Panc1 (cell line): ENCODE results near the gene IQSEC1. TPM values are rescaled to one million over a fixed set of nuclear protein-coding genes. Genes with fewer than 3 reads are reported as not detected.

Source experiments
- ATAC-seq: fragments of 200-7000 bp; cut with Tn5 transposase; 2 replicates; pipeline ENCODE4 v1.9.1; 2020; ENCODE audit warnings: mild to moderate bottlenecking, moderate library complexity
- BruUV-seq: library from RNA; stranded (reverse); fragments of 400-500 nt; replicated peaks from 2 replicates; lab custom pipeline; 2021; lab: Mats Ljungman, UMichigan
- CTCF ChIA-PET: fragments of 300-600 bp; sonication (Branson Sonifier 250); formaldehyde crosslinking; loops from one replicate; lab custom pipeline; 2022; ENCODE audit warnings: antibody characterized with exemption; lab: Charles Lee
- POLR2A ChIA-PET: fragments of 300-600 bp; sonication (Branson Sonifier 250); formaldehyde crosslinking; loops from one replicate; lab custom pipeline; 2022; ENCODE audit warnings: antibody characterized with exemption; lab: Charles Lee
- DNase-seq: peaks from one replicate; pipeline ENCODE4 v3.0.0-alpha.2; 2010; ENCODE audit warnings: low read depth, low spot score
- H3K27ac ChIP-seq: 2 replicates; pipeline ENCODE4 v1.5.1; 2011; ENCODE audit warnings: mild to moderate bottlenecking, low read length, inconsistent platforms
- H3K27me3 ChIP-seq: fragments of 200-500 bp; sonication (Bioruptor generic); 2 replicates; pipeline ENCODE4 v1.6.0; 2014; ENCODE audit warnings: low read length, inconsistent platforms; ENCODE audit not compliant: control insufficient read depth, insufficient read depth
- H3K36me3 ChIP-seq: fragments of 200-500 bp; sonication (Bioruptor generic); 2 replicates; pipeline ENCODE4 v1.5.1; 2014; ENCODE audit warnings: inconsistent platforms, mild to moderate bottlenecking, low read length, moderate library complexity; ENCODE audit not compliant: control insufficient read depth, insufficient read depth
- H3K4me1 ChIP-seq: 2 replicates; pipeline ENCODE4 v1.5.1; 2011; ENCODE audit warnings: inconsistent platforms, mild to moderate bottlenecking, low read length, moderate library complexity; ENCODE audit not compliant: control insufficient read depth, insufficient read depth
- H3K4me3 ChIP-seq, 2 experiments: 2 replicates each; pipeline ENCODE4 v1.5.1; 2011 to 2012; ENCODE audit warnings: low read depth in 2 of 2, low read length in 2 of 2, mild to moderate bottlenecking in 2 of 2, inconsistent platforms in 1 of 2, moderate library complexity in 1 of 2
- H3K9me3 ChIP-seq: fragments of 200-500 bp; sonication (Bioruptor generic); 2 replicates; pipeline ENCODE4 v1.5.1; 2014; ENCODE audit warnings: low read depth, mild to moderate bottlenecking, inconsistent platforms, low read length, moderate library complexity; ENCODE audit not compliant: control insufficient read depth, insufficient read depth
- CTCF ChIP-seq: fragments of 450-650 bp; IDR thresholded peaks from 2 replicates; pipeline ENCODE4 v1.5.1; 2017; ENCODE audit warnings: mild to moderate bottlenecking
- POLR2AphosphoS5 ChIP-seq: IDR thresholded peaks from 2 replicates; pipeline ENCODE4 v1.6.1; 2012; ENCODE audit warnings: mild to moderate bottlenecking, low read depth, low read length, moderate library complexity
- REST ChIP-seq, 2 experiments: IDR thresholded peaks; 2 replicates each; pipeline ENCODE4 v1.6.1; 2011 to 2012; ENCODE audit warnings: low read depth in 2 of 2, control low read depth in 1 of 2, low read length in 1 of 2, mild to moderate bottlenecking in 1 of 2, moderate library complexity in 1 of 2; ENCODE audit not compliant: insufficient read depth in 1 of 2
- SIN3A ChIP-seq: IDR thresholded peaks from 2 replicates; pipeline ENCODE4 v1.6.1; 2012; ENCODE audit warnings: low read depth, mild to moderate bottlenecking, low read length, moderate library complexity, borderline replicate concordance; ENCODE audit not compliant: insufficient read depth
- TCF7L2 ChIP-seq: IDR thresholded peaks from 2 replicates; pipeline ENCODE4 v1.6.1; 2011; ENCODE audit warnings: mild to moderate bottlenecking, low read depth, low read length, inconsistent platforms
- in situ Hi-C: cut with HindIII; loops from 2 replicates; pipeline ENCODE4 v1.10.0; 2016; ENCODE audit warnings: low sequenced_read_pairs, low pct_unique_long_range_greater_than_20kb
- intact Hi-C: fragments of 100-400 bp; cut with micrococcal nuclease; formaldehyde crosslinking; loops from one replicate; pipeline ENCODE4 v1.10.0; 2022; ENCODE audit not compliant: unreplicated experiment
- total RNA-seq: library from RNA; stranded (reverse); gene quantifications from one replicate; pipeline ENCODE4 v1.2.1, GENCODE V29; 2021; ENCODE audit not compliant: unreplicated experiment

IQSEC1 gene
- total RNA-seq, 1 experiment from 2014 or later, result 28.4 TPM

GRCh38 chr3:13116426-13116825 lies 43.2 kb upstream of the IQSEC1 start:
- ChIA-PET CTCF (no interaction called here), POLR2A (no interaction called here)
- no peaks in the 10 kb centered on the region for H3K9me3 ChIP-seq
- no peaks in the 10 kb centered on the region for H3K27me3 ChIP-seq
- no peak overlapping the region for H3K4me3 ChIP-seq
- peaks cover 14% of the 10 kb centered on the region for H3K4me1 ChIP-seq
- no peak for ATAC-seq
- intact Hi-C loops (no loop called here), in situ Hi-C loops (no loop called here)
- no TSS peak for BruUV-seq
- TF ChIP-seq REST (IDR thresholded peaks at IDR 0.05; ENCODE audit: insufficient read depth in 1 of 2, low read depth in 2 of 2, low read length in 1 of 2) (no peak), POLR2AphosphoS5 (no peak), SIN3A (no peak), TCF7L2 (no peak), CTCF (no peak)
- no peak overlapping the region for H3K27ac ChIP-seq
- DNase-seq, result no peak
- H3K36me3 ChIP-seq, result no peaks in the 10 kb centered on the region

GRCh38 chr3:13115991-13116390 lies 42.8 kb upstream of the IQSEC1 start:
- TF ChIP-seq SIN3A (no peak), CTCF (no peak), POLR2AphosphoS5 (no peak), TCF7L2 (no peak), REST (IDR thresholded peaks at IDR 0.05; ENCODE audit: insufficient read depth in 1 of 2, low read depth in 2 of 2, low read length in 1 of 2) (no peak)
- H3K9me3 ChIP-seq, result no peaks in the 10 kb centered on the region
- ATAC-seq (no peak), DNase-seq (no peak)
- intact Hi-C loops, result no loop called here
- no peaks in the 10 kb centered on the region for H3K27me3 ChIP-seq
- no peak overlapping the region for H3K4me3 ChIP-seq
- peaks cover 19% of the 10 kb centered on the region for H3K4me1 ChIP-seq
- ChIA-PET CTCF (no interaction called here), POLR2A (no interaction called here)
- no peaks in the 10 kb centered on the region for H3K36me3 ChIP-seq
- BruUV-seq, result no TSS peak
- in situ Hi-C loops, result no loop called here
- no peak overlapping the region for H3K27ac ChIP-seq
